C4-2B (cell line): Measurements from ENCODE around the gene IL6.
"Not testable (repeated sequence)": the region's sequence is repeated elsewhere in the genome, so short reads cannot be mapped to it uniquely, and the experiment has no call there.

Source experiments
- H3K27ac ChIP-seq: fragments of 450-650 bp; 2 replicates; pipeline ENCODE4 v1.5.1; 2017
- ZFX ChIP-seq: fragments of 450-650 bp; IDR thresholded peaks from 2 replicates; pipeline ENCODE4 v1.6.1; 2017
- TF ChIP-seq, protein P1 (sequence below): fragments of 450-650 bp; conservative IDR thresholded peaks from 2 replicates; pipeline ENCODE4 v1.5.1; 2017; ENCODE audit warnings: mild to moderate bottlenecking

Gene IL6

DNA sequence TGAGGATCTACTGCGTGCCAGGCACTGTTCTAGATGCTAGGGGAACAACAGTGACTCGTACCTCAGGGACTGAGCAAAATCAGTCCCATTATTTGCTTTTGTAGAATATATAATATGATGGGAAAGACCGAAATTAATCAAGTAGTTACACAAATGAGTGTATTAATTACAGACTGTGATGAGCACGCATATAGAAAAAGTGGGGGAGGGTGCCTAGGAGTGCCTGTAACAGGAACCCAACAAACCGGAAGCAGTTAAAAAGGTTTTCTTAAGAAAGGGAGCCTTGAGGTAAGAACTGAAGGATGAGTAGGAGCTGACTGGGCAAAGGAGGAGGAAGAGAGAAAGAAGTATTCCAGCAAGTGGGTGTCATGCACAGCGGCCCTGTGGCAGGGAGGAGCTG is 28.2 kb upstream of the IL6 start:
- no peak overlapping the region for H3K27ac ChIP-seq
- TF ChIP-seq, protein P1, sequence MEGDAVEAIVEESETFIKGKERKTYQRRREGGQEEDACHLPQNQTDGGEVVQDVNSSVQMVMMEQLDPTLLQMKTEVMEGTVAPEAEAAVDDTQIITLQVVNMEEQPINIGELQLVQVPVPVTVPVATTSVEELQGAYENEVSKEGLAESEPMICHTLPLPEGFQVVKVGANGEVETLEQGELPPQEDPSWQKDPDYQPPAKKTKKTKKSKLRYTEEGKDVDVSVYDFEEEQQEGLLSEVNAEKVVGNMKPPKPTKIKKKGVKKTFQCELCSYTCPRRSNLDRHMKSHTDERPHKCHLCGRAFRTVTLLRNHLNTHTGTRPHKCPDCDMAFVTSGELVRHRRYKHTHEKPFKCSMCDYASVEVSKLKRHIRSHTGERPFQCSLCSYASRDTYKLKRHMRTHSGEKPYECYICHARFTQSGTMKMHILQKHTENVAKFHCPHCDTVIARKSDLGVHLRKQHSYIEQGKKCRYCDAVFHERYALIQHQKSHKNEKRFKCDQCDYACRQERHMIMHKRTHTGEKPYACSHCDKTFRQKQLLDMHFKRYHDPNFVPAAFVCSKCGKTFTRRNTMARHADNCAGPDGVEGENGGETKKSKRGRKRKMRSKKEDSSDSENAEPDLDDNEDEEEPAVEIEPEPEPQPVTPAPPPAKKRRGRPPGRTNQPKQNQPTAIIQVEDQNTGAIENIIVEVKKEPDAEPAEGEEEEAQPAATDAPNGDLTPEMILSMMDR, result no peak
- no peak for TF ChIP-seq ZFX

DNA sequence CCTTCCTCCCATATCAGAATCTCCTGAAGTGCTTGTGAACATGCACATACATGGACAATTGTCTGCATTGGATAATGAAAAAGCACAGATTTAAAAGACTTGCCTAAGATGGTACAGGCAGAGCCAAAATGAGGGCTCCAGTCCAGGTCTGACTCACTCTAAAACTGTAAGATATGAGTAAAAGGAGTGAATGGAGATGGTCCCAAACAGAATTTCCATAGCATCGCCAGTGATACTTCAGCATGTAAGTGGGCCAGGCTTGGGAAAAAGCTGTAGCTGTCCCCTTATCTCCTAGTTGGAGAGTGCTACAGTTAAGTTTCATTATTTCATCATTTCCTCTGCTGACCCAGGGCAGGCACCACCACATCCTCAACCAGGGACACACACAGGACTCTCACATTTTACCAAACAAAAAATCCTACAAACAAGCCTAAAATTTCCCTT is 26.4 kb upstream of the IL6 start:
- H3K27ac ChIP-seq, result no peak overlapping the region
- TF ChIP-seq ZFX, result no peak
- TF ChIP-seq, protein P1, result no peak

DNA sequence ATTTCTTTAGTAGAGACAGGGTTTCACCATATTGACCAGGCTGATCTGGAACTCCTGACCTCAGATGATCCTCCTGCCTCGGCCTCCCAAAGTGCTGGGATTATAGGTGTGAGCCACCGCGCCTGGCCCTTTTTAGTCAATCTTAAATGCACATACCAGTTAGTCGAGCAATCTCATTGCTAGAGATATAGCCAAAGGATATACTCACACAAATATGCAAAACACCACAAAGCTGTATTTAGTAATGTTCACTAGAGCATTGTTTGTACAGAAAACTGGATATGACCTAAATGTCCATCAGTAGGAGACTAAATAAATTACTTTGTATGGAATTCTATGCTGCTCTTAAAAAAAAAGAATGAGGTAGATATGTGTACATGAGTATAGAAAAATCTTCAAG is 24.5 kb upstream of the IL6 start:
- H3K27ac ChIP-seq, result no peak overlapping the region
- no peak for TF ChIP-seq ZFX
- TF ChIP-seq, protein P1, result no peak

- H3K27ac ChIP-seq, result not testable (repeated sequence)
These were observed 23.7 kb upstream of the IL6 start for GRCh38 chr7:22703107-22703855.

DNA sequence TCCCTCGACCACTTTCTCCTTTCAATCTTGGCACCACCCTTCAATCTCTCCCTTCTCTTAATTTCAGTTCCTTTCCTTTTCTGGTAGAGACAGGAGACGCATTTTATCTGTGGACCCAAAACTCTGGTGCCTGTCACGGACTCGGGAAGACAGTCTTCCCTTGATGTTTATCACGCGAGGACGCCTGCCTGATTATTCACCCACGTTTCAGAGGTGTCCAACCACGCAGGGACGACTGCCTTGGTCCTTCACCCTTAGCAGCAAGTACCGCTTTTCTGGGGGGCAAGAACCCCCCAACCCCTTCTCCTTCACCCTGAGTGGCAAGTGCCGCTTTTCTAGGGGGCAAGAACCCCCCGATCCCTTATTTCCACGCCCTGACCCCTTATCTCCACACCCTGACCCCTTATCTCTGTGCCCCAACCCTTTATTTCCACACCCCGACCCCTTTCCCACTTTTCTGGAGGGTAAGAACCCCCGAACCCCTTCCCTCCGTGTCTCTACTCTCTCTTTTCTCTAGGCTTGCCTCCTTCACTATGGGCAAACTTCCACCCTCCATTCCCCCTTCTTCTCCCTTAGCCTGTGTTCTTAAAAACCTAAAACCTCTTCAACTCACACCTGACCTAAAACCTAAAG is 22.9 kb upstream of the IL6 start:
- not testable (repeated sequence) for H3K27ac ChIP-seq

GRCh38 chr7:22704722-22705121 is 22.3 kb upstream of the IL6 start:
- not testable (repeated sequence) for H3K27ac ChIP-seq

DNA sequence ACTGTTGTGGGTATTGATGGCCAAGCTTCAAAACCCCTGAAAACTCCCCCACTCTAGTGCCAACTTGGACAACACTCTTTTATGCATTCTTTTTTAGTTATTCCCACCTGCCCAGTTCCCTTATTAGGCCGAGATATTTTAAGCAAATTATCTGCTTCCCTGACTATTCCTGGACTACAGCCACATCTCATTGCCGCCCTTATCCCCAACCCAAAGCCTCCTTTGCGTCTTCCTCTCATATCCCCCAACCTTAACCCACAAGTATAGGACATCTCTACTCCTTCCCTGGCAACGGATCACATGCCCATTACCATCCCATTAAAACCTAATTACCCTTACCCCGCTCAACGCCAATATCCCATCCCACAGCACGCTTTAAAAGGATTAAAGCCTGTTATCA is 21.1 kb upstream of the IL6 start:
- not testable (repeated sequence) for H3K27ac ChIP-seq

- not testable (repeated sequence) for H3K27ac ChIP-seq
These were observed 19.8 kb upstream of the IL6 start for GRCh38 chr7:22707026-22707691.

- not testable (repeated sequence) for H3K27ac ChIP-seq
These were observed 18.8 kb upstream of the IL6 start for GRCh38 chr7:22708214-22708613.

DNA sequence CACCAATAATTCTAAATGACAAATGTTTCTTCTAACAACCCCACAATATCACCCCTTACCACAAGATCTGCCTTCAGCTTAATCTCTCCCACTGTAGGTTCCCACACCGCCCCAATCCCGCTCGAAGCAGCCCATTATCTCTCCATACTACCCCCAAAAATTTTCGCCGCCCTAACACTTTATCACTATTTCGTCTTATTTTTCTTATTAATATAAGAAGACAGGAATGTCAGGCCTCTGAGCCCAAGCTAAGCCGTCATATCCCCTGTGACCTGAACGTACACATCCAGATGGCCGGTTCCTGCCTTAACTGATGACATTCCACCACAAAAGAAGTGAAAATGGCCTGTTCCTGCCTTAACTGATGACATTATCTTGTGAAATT is 18.3 kb upstream of the IL6 start:
- H3K27ac ChIP-seq, result not testable (repeated sequence)

DNA sequence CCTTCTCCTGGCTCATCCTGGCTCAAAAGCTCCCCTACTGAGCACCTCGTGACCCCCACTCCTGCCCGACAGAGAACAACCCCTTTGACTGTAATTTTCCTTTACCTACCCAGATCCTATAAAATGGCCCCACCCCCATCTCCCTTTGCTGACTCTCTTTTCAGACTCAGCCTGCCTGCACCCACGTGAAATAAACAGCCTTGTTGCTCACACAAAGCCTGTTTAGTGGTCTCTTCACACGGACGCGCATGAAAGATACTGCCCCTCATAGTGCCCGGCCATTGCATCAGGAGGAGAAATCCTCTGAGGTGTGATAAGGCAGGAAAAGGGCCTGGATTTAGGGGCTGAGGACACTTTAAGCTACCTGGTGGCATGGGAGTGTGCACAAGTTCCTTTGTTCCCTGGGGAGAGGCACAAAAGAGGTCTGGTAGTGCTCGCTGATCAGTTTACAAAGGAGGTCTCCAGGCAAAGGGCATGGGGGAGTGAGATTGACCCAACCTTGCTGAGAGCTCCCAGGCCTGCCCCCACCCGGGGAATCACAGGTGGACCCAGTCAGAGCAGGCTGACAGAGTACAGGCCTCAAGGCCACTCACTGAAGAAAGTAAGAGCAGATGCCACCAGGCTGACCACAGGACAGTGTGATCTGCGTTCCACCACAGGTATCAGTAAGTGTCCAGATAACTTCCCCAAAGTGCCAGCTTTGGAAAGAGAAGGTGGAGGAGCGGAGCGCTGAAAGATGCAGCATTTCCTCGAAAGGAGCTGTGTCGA is 17.8 kb upstream of the IL6 start:
- not testable (repeated sequence) for H3K27ac ChIP-seq
